NCI-H1436 (cell line): ENCODE results near the gene FAM114A2.

Experiments
- DNase-seq: peaks from one replicate; lab custom pipeline; 2025; lab: John Stamatoyannopoulos, UW

The FAM114A2 gene

DNA sequence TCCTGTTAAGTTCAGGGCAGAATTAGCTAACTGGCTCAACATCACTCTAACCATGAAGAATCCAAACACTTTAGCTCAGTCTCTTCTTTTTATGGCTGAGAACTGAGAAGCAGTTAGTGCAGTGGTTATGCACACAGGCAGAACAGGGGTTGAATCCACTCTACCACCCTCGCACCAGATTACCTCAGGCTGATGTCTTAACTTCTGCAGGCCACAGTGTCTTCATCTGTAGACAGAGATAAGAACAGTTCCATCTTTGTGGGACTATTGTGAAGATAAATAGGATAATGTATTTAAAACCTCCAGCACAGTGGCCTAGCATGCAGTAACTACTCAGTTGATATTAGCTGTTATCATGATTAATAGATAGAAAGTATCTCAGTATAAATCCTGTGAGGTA is 54.8 kb downstream of the FAM114A2 start:
- no peak for DNase-seq

DNA sequence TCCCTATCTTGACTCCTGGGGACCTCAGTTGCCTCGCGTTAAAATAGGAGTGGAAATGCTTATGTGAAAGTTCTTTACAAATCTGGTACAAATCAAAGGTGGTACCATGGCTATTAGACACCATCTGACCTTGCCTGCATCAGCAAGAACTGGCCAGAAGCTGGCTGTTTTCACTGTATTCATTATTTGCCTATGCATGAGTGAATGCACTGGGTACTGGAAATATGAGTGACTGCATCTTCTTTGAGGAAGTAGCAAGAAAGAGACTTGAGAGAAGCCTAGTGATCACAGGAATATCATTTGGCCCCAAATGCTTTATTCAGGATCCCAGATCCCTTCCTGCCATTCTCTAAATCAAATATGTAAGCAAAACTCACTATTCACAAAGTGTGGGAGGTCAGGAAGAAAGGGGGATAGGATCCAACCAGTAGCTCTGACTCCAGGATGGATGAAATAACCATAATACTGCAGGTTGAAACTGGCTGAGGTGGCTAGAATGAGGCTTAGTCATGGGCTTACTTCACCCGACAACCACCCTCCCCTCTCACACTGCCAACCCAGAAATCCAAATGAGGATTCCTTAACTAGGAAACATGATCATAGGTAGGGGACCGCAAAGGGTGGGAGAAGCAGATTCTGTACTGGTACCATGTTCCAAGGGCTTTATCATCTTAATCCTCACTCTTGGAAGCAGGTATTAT is 56.7 kb downstream of the FAM114A2 start:
- no peak for DNase-seq

DNA sequence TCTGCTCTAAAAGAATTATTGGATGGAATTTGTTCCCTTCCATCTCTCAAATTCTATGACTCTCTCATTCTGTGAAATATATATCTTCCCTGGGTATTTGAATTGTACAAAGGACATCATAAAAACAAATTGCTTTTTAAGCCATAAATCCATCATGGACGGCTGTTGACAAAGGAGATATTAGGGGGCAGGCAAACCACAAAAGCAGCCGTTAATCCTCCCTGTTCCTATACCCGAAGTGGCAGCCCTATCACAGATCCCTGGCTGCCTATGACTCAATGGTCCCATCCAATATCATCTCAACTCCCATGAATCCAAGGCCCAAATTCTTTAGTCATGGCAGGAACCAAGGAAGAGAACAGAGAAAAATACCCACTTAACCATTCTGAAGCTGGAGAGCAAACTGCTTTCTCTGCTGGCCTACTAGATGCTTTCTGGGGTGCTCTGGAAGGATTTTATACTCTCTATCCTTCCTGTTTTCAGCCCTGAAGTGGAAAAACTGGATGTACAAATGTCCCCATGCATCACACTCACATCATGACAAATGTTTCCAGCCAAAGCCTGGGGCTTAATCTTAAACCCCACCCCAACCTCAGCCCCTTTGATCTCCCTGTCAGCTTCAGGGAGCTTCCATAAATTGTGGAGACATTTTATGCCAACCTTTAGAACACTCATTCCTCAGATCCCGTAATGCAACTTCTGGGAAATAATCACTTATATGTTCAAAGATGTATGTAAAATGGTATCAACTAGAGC is 59.5 kb downstream of the FAM114A2 start:
- DNase-seq, result no peak

DNA sequence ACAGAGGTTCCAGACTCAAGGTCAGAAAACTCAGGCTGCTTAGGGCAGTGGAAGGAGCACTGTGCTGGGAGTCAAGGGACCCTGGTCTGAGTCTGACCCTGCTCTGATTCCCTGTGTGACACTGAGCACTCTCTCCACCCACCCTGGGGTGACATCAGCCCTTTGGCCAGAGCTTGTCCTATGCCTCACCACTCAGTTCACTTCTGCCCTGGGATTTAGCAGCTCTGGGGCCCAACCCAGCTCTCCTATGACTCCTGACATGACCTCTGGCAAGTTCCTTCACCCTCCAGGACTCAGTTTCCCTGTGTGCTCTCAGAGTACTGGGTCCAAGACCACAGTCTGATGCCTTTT is 63.9 kb downstream of the FAM114A2 start:
- no peak for DNase-seq

DNA sequence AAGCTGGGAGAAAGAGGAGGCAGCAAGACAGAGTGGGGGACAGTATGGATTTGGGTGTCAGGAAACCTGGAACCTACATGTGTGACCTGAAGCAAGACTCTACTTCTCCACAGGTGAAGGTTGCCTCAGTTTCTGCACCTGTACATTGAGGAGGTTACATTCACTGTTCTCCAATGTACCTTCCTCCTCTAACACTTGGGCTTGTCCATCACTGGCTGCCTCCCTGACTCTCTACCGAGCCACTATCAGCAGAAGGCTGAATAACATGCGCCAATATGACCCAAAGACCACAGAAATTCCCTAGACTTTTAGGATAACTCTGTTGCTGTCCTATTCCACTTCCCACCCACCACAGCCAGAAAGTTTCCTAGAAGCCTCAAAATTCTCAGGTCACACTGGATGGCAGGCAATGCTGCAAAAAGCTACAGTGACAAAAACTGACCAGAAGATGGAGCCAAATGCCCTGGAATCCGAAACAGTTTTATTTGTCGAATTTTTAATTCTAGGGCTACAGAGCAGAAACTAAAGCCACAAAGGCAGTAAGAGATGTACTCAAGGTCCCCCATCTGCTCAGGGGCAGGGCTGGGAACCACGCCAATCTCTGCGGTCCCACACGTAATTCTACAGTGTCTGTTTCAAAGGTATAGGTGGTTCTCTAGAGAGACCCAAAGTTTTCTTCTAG is 64.4 kb downstream of the FAM114A2 start:
- DNase-seq, result peak; percentile 27

DNA sequence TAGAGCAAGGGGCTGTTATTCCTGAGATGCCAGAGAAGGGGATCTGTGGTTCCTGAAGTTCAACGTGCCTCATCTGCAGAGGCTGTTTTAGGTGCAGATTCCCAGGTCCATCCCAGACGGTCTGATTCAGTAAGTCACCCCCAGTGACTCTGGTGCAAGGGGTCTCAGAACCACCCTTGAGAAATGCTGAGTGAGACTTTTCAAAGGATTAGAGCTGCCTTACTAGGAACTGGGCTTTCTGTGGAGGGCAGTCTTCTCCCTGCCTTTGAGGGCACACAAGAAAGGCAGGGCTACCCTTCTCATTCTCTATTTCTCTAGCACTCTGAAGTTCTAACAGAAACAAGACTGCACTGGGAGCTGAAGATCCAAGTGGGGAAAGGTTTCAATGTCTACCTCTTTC is 66.5 kb downstream of the FAM114A2 start:
- no peak for DNase-seq

DNA sequence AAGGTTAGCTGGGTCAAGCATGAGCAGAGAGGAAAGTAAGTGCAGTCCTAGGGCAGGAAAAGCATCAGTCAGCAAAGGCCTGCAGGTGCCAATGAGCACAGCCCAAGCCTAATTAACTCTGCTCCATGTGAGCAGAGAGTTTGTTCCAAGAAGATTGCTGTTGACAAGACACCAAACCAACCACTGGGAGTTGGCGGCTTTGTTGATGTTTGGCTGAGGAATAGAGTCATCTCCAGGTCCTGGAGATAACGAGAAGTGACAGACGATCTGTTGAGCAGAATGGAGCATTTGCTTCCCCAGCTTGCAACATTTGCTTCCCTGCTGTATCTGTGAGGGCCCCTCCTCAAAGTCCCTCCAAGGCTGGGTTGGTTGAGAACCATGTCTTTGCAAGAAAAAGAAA is 68.2 kb downstream of the FAM114A2 start:
- no peak for DNase-seq

DNA sequence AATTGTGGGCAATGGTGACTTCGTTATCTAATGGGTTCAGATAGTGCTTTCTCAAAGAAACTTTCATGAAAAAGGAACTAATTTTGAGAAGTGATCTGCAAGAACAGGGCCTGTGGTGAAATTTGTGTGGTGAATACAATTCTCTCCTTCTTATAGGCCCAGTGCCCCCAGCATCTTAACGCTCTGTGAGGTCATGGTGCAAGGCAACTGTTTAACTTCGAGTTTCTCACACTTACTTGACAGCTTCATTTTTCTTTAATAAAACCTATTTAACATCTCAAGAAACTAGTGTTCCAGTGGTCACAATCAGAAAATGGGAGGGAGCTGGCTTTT is 69.2 kb downstream of the FAM114A2 start:
- no peak for DNase-seq

DNA sequence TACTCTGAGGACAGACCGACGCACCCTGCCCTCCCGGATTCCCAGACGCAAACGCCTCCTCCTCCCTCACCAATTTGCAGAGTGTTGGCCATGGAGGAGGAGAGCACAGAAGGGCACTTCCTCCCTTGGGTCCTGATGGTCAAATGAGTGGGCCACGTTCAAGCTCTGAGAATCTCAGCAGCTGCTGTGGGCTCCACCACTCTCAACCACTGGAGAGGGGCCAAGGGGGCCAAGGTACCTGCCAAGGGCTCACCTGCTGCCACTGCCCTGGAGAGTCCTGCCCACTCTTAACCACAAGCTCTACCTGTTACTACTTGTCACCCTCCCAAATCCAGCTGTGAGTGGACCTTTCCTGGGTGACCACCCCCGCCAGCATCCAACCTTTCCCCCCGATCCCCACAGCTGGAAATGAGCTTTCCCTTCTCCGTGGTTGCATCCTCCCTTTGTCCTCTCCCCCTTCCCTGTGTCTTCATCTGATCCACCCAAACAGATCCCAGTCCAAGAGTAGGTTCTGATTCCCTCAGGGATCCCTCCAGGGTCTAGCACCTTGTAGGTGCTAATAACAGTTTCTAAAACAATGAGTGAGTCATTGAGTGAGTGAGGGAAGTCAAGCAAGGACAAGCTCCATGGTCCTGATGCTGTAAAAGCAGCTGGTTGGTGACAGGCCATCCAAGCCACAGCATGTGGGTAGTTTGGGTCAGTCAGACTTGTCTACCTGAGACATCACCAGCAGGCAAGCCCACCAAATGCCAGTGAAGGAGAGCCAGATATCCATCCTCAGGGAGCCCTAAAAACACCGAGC is 69.7 kb downstream of the FAM114A2 start:
- DNase-seq, result no peak

DNA sequence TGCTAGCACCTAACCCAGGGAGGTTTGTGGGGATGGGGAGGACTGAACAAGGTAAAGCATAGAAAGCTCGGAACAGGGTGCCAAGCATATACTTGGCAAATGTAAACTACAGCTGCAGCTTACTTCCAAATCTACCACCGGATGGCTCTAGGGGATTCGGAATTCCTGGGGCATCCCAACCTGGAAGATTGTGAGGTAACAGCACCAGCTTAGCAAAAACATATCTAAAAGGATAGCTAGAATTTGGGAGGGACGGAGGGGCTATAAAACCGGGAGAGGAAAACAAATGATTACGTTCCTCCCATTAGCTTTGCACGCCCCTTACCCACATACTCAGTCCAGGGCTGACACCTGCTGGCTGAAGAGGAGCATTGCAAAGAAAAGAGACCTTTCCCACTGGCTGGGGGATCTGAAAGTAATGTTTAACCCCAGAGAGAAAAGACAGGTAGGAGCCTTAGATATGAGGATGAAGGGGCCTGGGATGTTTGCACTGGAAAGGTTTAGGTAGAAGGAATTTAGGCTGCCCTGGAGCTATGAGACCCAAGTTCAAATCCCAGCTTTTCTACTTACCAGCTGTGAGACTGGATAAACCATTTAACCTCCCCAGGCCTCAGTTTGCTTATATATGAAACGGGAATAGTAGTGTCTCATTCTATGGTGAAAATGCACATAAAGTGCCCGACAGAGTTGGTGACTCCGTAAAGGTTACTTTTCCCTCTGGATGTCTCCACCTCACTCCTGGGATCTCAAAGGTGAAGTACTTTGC is 73.6 kb downstream of the FAM114A2 start:
- DNase-seq, result peak; percentile 72

DNA sequence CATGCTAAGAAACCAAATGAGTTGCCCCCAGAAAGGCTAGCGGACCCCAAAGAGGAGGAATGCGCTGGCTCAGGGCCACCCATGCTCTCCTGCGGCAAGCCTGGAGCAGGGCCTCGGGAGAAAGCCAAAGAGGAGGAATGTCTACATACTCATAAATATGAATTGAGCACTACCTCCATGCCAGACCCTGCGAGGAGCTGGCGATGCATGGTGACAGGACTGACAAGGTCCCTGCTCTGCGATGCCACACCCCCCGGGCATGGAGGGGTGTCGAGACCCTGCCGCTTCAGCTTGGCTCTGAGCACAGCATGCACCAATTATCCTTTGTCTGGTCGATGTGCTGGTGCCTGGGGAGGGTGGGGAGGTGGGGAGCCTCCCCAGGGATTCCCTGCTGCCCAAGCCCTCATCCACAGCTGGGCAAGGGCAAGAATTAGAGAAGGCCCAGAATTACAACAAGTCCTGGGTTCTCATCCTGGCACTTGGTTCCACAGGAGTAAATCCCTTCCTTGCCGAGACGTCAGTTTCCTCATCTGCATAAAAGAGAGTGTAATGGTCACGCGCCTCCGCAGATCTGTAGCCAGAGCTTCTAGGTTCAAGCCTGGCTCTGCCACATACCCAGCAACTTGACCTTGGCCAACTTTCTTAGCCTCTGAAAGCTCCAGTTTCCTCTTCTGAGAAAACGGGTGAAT is 74.4 kb downstream of the FAM114A2 start:
- DNase-seq, result no peak

DNA sequence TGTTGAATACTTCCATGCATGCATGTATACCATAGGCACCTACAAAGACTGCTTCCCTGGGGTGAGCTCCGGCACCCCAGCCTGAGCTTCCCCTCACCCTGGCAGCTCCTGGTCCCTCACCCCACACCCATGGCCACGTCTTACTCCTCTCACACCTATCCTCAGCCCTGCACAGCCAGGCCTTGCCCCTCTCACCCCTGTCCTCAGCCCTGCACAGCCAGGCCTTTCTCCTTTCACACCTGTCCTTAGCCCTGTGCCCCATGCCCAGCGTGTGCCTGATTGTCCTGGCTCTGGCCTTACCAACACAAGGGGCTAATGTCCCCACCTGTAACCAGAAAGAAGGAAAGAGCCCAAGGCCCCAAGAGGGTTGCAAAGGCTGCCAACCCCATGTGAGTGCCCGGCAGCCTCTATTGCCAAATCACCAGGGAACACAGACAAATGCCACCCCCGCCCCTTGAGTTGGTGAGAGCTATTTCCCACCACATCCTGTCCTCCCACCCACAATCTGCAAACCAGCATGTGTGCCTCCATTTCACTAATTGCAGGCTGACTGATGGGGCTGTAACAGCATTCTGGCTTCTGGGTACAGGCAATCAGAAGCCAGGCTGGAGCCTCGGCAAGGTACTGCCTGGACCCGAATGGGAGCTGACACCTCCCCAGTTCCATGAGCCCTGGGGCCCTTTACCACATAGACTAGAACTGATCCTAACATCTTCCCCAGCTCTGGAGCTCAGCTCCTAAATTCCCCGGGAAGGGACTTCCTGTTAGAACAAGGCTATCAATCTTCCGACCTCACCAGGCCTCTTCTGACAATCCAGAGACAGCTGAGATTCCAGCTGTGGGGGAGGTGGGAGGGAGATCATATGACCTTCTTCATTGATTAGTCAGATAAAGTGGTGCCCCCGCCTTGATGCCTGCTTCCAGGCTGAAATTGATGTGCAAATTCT is 78.2 kb downstream of the FAM114A2 start:
- no peak for DNase-seq

DNA sequence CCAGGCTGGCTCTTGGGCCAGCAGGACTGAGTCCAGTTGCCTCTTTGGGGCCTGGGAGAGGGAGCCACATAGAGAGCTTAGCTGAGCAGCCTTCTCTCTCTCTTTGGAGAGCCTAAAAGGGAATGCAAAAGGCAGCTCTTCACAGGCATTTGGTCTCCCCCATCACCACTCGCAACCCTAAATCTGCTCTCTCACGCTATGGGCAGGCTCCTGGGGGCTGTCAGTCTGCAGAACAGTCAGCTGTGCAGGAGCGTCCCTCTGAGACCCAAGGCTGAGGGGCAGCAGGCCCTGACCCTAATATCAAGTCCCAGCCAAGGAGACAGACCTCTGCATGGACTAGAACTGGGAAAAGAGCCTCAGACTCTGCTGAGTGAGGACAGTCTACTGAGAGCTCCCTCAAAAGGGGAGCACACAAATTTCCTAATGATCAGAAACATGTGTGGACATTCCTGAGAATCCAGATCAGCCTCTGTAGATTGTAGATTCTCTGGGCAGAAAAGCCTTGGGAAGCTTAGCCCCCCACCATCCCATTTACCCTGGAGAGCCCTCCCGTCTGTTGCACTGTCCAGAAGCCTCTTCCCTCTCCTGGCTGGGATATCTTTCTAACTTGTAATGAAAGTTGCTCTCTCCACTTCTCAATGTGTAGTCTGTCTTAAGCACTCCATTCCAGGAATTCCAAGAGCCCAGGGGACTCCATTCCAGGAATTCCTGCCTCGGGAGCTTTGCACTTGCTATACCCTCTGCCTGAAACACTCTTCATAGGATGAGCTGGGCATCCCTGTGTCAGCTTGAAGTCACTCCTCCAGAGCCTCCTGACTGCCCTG is 79.4 kb downstream of the FAM114A2 start:
- no peak for DNase-seq

DNA sequence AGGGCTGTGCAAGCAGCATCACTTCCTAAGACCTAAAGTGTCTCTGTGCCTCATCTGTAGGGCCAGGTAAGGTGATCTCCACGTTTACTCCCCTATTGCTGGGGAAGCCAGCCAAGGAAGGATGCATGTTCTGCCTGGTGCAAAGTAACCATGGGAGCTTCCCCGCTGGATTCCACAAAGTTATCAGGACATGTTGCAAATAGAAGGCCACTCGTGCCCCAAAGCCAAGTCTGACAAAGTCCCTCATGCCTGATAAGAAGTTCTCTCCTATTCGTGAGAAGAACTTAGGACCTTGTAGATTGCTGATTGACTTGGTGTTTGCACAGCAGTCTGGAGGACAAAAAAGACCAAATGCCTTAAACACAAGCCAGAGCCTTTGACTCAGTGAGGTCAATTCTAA is 81.5 kb downstream of the FAM114A2 start:
- no peak for DNase-seq

DNA sequence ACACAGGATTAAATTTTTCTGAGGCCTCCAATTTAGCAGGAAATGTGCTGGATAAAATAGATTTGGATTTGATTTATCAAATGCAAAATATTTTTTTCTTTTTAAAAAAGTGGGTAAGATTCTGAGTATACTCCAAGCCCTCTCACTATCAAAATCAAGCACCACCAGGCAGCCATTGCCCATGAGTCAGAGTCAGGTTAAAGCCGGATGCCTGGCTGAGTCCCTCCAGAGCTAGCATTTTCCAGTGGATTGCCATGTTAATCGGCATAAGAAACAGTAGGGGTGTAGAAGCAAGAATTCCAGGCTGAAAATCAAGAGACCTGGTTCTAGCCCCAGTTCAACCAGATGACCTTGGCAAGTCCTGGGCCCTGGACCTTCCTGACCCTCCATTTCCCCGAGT is 85.3 kb downstream of the FAM114A2 start:
- no peak for DNase-seq

DNA sequence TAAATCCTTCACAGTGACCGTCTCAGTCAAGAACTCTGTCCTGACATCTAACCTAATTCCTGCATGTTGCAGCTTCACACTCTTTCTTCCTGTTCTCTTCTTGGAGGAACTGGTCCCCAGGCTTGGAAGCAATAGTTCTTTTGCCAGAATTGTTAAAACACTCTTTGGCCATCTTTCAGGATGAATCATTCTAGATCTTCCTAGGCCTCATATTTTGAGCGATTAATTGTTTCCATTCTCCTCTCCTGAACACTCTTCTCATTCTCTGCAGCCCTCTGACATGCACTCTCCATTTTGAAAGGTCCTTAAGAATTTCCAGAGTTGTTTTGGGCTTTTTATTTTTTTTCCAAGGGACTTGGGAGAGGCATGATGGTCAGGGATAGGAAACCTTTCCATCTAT is 85.8 kb downstream of the FAM114A2 start:
- DNase-seq, result no peak

DNA sequence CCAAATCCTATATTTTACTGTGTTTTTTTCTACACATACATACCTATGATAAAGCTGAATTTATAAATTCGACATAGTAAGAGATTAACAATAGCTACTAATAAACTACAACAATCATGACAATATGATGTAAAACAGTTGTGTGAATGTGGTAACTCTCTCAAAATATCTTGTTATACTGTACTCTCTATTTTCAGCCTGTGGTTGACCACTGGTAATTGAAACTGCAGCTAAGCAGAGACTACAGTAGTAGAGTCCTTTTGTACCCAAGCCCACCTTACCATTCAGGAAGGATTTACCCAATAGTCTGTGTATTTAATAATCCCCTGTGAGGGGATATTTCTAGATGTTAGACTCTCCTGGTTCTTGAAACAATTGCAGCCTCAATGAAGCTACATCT is 86.7 kb downstream of the FAM114A2 start:
- DNase-seq, result no peak

DNA sequence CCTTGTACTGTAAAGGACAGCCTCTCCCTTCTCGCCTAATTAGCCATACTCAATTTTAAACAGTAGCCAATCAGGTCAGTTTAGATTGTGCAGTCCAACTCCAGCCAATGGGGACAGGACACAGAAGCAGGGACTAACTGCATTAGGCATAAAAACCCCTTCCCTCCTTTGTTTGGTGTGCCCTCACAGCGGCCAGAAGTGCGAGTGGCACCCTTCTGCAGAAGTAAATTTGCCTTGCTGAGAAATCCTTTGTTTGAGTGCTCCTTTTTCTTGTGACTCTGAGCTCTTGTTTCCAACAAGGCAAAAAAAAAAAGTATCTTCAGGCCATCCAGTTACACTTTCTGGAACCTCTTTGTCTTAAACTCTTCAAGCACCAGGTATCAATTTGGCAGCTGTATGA is 97.4 kb downstream of the FAM114A2 start:
- DNase-seq, result no peak
